ENCODE data around the gene COQ2.
A peak's percentile ranks its signal among the peaks of the same experiment; 100 is the strongest.
"Not testable (repeated sequence)": the region's sequence is repeated elsewhere in the genome, so short reads cannot be mapped to it uniquely, and the experiment has no call there.

COQ2 gene

DNA sequence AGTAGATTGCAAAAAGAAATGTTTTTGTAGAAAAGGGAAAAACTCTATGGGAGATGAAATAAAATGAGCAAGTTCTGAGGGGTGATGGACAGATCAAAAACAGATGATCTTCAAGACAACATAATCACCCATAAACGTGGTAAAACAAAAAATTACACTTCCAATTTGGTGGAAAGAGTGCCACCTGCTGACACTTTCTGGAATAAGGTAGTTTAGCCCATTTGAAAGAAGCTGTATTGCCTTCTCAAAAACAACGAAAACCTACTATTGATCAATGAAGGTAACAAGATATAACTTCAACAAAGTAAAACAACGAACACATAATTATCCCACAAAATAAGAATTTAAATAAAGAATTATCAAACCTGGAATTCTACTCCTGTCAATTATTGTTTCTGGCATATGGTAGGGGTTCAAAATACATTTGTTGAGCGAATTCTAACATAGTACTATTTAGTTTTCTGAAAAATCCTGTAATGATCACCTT, 2.5 kb downstream of the COQ2 start:
- DNase-seq = peak in 1 of 2 donors; percentile 64

DNA sequence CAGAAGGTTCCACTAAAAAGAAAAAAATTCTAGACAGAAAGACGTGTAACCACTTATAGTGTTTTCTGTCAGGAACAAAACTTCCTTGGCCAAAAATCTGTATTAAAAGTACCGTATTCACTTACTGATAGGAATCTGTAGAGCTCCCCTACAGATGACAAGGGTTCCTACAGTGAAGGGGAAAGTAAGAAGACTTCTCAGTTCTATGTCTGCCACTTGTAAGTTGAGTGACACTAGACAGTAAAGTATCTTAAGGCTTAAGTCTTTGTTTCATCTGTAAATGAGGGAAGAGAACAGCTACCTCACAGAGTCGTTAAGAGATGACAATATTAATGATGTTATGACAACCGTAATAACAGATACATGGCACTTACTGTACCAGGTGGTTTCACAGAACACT, 3.3 kb downstream of the COQ2 start:
- DNase-seq = peak in 1 of 2 donors; percentile 10

DNA sequence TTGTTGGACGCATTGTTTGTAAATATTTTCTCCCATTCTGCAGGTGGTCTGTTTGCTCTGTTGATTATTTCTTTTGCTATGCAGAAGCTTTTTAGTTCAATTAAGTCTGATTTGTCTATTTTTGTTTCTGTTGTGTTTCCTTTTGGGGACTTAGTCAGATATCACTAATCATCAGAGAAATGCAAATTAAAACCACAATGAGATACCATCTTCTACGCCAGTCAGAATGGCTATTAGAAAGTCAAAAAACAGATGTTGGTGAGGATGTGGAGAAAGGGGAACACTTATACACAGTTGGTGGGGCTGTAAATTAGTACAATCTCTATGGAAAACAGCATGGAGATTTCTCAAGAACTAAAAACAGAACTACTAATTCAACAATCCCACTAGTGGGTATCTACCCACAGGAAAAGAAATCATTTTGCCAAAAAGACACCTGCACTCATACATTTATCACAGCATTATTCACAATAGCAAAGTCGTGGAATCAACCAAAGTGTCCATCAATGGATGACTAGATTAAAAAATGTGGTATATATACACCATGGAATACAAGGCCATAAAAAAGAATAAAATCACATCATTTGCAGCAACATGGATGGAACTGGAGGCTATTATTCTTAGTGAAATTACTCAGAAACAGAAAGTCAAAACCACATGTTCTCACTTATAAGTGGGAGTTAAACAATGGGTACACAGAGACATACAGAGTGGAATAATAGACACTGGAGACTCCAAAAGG, 8.1 kb downstream of the COQ2 start:
- peak in 1 of 2 donors; percentile 51 for DNase-seq

DNA sequence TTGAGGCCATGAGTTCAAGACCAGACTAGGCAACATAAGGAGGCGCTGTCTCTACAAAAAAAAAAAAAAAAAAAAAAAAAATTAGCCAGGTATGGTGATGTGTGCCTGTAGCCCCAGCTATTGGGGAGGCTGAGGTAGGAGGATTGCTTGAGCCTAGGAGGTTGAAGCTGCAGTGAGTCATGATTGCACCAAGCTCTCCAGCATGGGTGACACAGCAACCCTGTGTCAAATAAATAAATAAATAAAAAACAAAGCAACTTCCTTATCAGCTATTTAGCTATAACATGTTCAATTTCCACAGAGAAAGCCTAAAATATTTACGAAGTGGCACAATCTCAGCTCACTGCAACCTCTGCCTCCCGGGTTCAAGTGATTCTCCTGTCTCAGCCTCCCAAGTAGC, 10.7 kb downstream of the COQ2 start:
- DNase-seq = not testable (repeated sequence)

DNA sequence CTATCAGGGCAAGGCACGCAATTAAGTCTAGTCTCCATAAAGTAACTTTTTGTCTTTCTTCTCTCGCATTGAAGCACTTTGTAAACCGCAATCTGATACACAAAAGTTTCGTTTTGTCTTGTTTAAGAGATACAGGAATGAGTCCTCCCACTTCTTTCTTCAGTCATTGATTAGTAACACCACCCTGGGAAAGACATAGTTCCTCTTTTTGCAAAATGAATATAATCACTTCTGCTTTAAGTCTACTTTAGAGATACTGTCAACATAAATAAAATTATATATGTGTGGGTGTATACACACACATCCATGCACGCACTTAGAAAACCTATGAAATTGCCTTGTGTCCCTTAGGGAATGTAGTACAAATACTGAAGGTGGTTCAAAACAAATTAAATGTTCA, 11.7 kb downstream of the COQ2 start:
- DNase-seq = peak in 1 of 2 donors; percentile 28

DNA sequence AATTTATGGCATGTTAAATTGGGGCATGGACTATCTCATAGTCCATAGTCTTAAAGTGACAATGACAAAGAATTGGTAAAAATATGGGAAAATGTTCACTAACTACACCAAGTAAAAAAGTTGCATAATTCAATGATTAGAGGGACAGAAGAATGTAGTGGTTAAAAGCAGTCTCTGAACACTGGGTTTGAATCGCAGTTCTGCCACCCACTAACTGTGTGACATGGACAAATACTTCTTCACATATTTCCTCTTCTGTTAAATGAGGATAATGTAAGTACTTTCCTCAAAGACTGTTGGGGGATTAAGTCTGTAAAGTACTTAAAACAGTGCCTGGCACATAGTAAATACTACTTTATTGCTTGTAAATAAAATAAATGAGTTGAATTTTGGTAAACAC, 15.3 kb downstream of the COQ2 start:
- no peak for DNase-seq

DNA sequence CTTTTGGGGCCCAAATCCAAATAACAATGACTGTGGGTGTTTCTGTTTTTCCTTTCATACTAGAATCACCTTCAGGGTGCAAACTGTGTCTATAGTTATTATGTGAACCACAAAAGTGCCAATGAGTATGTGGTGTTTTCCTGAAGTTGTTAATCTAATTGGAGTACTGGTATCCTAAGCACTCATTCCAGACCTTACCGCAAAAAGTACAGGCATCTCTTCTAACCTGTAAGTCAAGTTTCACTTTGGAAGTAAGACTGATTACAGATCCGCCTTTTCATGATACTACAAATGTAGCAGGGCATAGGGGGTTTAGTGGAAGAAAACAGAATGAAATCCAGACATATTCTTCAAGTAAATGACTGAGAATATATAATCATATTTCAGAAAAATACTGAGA, 16.1 kb downstream of the COQ2 start:
- DNase-seq = no peak

DNA sequence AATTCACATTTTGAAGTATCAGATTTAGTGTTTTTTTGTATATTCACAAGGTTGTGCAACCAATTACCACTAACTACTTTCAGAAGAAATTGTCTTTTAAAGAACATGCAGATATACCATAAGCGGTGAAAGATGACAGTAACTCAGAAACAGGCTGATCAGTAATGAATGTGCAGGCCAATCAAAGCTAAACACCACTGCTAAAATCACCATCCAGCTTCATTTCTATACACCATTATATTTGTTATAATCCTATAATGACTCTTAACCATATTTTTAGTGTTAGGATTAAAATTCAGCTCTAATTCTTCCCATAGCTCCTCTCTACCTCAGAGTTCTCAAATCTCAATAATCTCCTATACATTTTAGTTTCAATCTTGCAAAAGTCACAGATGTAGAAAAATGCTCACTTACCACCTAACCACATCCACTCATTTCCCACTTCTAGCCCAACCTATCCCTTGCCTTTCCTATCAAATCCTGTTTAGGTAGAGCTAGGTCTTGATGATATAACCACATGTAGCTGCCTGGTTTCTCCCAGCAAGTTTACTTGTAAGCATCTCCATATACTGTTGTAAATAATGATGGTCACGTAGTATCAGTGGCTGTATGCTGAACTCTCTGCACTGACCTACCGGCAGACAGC, 16.6 kb downstream of the COQ2 start:
- no peak for DNase-seq

DNA sequence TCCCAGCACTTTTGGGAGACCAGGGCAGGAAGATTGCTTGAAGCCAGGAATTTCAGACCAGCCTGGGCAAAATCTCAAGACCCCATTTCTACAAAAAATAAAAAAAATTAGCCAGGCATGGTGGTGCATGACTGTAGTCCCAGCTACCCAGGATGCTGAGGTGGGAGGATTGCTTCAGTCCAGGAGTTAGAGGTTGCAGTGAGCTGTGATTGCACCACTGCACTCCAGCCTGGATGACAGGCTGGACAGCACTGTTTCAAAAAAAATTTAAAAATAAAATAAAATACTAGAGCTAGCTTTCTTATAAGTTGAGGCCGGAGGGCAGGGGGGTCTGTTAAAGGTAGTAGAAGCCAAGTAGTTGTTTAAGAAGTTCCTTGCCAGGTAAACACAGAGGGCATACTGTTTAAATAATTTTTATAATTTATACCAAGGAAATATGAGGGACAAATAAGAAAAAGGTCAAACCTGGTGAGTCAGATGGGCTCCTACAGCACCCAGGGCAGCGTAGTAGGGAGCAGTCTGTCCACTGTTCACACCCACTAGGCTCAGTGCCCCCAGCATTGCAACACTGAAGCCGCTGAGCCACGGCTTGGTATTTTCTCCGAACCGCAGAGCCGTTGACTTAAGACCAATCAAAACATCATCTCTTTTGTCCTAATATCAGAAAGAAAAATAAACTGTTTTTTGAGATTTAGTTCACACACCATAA, 17.3 kb downstream of the COQ2 start:
- DNase-seq = no peak

DNA sequence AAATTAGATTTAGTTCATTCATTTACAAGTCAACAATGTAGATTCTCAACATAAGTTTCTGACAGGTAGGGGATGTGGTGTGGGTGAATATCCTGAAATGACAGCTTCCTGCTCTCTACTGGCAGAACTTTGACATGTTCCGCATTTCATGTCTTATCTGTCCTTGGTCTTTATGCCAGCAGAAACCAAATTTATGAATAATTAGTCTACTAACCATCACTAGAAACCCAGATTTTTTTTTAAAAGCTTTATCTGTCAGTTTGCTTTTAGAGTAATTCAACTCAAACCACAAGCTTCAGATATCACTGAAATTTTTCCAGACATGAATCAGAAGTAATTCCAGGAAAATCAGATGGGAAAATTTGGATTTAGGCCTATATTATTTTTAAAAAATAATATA, 17.9 kb downstream of the COQ2 start:
- peak in 1 of 2 donors; percentile 39 for DNase-seq

DNA sequence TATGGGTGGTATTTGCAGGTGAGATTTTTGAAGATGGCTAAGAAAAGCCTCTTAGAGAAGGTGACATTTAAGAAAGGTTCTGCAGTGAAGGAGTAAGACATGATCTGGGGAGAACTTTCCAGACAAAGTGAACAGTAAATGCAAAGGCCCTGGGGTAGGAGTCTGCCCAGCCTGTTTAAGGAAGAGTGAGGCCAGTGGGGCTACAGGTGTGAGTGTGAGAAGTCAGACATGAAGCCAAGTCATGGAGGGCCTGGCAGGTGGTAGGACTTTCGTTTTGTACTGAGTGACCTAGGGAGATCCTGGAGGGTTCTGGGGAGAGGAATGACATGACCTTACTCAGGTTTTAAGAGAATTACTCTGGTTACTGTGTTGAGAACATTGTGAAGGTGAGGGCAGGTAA, 21.5 kb downstream of the COQ2 start:
- DNase-seq = no peak

DNA sequence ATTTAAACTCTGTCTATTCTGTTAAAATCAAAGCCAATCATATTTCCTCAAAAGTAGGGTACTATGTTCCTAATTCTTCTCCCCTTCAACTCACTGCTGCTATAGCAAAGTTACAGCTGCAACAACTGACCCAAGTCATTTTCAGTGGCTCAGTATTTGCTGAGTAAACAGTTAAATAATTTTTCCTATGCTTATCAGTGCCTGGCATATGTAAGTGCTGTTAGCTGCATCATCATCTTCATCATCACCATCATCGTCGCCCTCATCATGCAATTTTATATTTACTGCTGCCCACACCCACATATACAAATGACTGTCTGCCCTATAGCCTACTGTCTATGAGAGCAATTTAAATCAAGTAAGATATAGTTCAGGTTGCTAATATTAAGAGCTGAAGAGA, 21.9 kb downstream of the COQ2 start:
- no peak for DNase-seq

DNA sequence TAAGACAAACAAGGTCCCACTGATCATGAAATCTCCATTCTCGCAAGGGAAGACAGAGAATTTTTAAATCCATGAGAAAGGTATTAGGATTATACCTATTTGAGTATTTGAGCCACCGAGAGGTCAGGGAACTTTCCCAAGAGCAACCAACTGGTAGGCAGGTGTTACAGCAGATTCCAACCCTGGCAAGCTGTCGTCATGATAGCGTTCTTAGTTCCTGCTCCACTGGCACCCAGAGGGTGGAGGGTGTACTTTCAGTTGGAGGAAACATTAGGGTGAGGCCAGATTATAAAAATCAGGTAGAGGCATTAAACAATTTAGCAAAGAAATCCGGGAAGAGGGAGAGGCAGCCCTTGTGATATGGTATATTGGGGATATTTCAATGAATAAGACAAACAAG, 23.3 kb downstream of the COQ2 start:
- DNase-seq = no peak

DNA sequence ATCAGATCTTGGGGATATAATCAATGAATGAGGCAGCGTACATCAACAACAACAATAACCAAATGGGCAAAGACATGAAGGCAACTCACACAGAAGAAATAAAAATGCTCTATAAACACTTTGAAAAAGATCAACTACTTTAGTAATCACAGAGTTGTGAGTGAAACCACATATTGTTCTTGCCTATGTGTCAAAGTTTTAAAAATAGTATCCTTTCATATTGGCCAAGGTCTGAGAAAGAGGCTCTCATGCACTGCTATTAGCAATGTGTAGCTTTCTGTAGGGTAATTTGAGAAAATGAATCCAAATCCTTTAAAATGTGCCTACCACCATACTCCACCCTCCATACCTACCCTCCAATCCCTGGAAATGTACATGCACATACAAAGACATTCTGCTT, 25.0 kb downstream of the COQ2 start:
- no peak for DNase-seq

DNA sequence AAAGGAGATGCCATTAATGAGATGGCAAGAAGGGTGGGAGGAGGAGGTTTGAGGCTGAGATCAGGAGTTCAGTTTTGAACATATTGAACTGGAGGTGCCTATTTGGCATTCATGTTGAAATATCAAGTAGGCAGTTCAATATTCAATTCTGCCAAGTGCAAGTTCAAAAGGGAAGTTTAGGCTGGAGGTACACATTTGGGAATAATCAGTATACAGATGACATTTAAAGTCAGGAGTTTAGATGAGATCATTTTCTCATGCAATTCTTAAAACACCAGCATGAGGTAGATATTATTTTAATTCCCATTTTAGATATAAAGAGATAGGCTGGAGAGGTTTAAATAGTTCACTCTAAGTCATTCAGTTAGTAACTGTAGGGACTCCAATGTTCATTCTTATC, 26.1 kb downstream of the COQ2 start:
- DNase-seq = no peak

DNA sequence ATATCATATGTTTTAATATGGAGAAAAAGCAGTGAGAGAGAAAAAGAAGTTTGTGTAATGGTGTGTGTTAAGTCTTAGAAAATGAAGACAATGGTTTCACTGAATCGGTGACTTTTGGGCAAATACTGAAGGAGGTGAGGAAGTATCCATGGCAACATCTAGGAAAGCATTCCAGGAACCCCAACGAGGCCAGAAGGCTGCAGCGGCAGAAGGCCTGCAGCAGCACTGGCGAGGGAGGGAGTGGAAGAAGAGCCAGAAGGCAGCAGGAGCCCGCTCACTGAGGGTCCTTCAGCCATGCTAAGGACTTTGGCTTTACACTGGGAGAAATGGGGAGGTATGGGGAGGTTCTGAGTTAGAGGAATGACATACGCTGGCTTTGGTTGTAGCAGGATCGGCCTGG, 26.8 kb downstream of the COQ2 start:
- DNase-seq = no peak

DNA sequence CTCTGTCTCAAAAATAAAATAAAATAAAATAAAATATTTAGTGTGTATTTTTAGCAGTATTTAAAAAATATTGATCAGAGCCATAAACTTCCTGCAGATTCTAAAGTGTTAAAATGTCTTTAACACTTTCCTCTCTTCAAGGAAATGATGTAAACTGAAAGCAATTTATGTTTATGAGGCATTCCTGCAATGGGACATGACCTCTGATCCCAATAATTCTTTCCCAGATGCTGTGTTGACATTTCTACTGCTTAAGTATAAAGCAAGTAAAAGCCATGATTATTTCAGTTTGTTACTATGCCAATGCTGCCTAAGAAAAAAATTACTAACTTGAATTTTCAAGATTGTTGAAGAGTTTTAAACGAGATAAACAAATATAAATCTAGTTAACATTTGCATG, 29.0 kb downstream of the COQ2 start:
- no peak for DNase-seq

DNA sequence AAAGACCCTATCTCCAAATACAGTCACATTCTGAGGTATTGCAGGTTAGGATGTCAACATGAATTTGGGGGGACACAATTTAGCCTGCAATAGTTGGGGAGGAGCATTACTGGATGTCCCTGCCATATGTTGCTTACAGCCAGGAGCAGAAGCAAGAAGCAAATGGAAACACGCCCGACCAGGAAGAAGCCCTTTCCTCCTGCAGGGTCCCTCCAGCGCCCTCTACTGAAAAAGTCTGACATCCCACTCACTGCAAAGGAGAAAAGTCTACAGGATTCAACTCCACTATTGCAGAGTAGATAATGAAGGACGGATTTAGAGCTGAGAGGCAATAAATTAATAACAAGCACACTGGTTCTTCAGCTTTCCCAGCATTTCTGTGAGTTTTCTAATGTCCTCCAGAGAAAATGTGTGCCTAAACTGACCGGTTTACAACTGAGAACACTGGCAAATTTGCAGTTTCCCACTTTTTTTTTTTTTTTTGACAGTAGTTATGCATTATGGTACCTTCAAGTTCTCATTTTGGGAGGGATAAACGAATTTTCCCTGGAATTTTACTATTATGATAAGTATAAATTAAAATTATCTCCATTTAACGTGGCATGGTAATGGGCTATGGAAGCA, 31.7 kb downstream of the COQ2 start:
- peak; percentile 21 to 85 for DNase-seq

DNA sequence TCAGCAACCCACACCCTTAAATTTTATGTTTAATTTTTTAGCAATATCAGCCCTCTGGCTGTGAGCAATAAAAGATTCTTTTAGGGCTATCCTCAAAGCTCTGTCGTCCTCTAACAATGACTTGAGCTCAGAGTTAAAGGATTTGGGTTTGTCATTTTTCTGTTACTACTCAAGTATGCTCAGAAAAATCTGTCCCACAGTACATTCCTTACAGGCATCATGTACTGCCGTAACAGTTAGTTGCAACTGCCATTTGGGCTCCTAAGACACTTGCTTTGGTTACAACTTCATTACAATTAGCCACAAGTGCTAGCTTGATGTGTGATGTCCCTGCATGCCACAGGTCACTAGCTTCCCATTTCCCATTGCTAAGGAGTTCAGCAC, 33.2 kb downstream of the COQ2 start:
- DNase-seq = no peak

DNA sequence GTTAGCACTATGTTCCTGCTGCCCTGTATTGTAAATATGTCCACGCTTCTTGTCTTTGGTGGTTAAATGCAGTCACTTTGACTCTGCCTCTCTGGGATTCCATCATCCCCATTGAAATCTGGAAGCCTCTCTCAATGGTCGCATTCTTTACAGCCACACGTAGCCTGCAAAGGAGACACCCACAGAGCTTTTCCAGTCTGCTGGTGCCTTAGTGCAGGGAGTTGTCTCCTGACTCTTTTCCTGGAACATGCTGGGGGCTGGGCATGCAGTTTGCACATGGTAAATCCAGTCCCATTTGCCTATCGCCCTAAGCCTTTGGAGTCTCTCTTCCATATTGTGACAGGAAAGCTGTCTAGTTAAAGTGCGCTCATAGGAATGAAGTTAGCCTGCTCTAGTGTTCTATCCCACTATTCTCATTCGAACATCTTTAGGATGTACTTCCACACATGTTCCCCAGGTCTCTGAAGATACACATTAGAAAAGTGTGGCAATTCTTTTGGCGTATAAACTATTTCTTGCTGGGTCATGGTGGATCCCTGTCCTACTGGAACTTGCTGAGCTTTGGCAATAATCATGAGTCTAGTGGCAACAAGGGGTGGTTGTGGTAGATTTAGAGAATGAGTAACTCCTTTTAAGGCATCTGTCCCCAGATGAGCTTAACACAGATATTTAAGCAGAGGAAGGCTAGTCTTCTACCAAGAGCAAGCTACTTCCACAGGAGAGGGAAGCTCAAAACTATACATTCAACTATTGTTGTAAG, 33.7 kb downstream of the COQ2 start:
- DNase-seq = no peak

DNA sequence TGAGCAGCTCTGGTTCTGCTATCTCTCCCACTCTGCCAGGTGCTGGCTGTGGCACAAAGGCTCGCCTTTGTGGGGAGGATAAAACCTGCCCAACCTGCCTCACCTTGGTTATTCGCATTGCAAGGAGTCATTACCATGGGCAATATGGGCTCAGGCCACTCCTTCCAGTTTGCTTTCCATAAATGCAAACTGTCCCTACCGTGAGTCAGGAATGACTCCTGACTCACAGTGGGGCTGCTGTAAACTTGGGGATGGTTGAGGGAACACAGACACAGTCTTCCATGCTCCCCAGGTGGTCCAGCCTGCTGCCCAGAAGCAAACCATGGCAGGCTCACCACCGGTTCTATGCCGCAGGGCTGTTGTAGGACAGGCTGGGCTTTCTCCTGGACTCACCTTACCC, 36.1 kb downstream of the COQ2 start:
- DNase-seq = no peak

DNA sequence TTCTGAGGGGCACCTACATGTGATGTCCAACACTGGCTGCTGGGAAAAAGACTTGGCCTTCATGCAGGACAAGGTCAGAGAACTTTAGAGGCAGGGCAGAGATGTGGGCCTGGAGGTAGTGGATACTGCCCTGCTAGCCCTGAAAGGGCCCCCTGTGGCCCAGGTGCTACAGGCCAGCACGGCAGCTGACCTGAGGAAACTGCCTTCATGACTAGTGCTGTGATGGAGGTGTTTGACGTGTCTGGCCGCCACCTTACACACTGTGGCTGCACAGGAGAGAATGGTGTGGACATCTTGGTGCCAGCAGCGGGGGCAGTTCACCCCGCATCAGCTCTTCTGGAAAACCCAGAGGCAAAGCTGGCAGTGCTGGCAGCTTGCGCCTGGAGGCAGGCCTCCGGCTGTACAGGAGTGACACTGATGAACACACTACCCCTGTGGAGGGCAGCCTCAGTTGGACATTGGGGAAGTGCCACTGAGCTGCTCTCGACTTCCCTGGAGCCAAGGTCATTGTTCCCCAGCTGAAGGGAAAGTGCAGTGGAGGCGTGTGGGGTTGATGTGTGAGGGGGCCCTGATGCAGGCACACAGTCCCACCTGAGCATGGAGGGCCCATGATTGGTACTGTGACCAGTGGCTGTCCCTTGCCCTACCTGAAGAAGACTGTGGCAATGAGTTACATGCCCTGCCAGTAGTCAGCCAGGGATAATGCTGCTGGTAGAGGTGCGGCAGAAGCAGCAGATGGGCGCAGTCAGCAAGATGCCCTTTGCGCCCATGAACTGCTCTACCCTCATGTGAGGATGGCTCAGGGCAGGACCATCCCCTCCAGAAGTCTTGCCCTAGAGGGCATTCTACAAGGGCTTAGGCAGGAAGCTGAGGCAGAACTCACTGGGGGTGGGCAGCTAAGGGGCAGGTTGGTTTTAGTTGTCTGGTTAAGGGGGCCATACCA, 36.9 kb downstream of the COQ2 start:
- no peak for DNase-seq

Measured in bone marrow (tissue), 2 donors.